SK-N-SH treated with all-trans-retinoic acid at 6 μM for 48 hours (cell line): ENCODE data around the gene IGSF9.
"Not testable (repeated sequence)": the region's sequence is repeated elsewhere in the genome, so short reads cannot be mapped to it uniquely, and the experiment has no call there.

Experiments
- CSDC2 ChIP-seq: fragments of 250-450 bp; sonication (Bioruptor Pico); IDR thresholded peaks from 2 replicates; pipeline ENCODE4 v1.5.0; 2020; ENCODE audit warnings: mild to moderate bottlenecking, moderate library complexity
- CSRNP3 ChIP-seq: fragments of 250-450 bp; sonication (Bioruptor Pico); IDR thresholded peaks from 2 replicates; pipeline ENCODE4 v1.5.1; 2021; ENCODE audit warnings: mild to moderate bottlenecking, moderate library complexity
- ESRRG ChIP-seq: fragments of 250-450 bp; sonication (Bioruptor Pico); IDR thresholded peaks from 2 replicates; pipeline ENCODE4 v1.6.1; 2021; ENCODE audit warnings: mild to moderate bottlenecking
- OSR1 ChIP-seq: fragments of 250-450 bp; sonication (Bioruptor Pico); IDR thresholded peaks from 2 replicates; pipeline ENCODE4 v1.8.0; 2022; ENCODE audit warnings: moderate library complexity, mild to moderate bottlenecking, inconsistent platforms
- PATZ1 ChIP-seq: fragments of 250-450 bp; sonication (Bioruptor Pico); IDR thresholded peaks from 2 replicates; pipeline ENCODE4 v1.8.0; 2020; ENCODE audit warnings: mild to moderate bottlenecking, moderate library complexity, borderline replicate concordance
- POU6F1 ChIP-seq: fragments of 250-450 bp; sonication (Bioruptor Pico); IDR thresholded peaks from 2 replicates; pipeline ENCODE4 v1.8.0; 2021; ENCODE audit warnings: low read depth, mild to moderate bottlenecking, moderate library complexity, borderline replicate concordance
- RARB ChIP-seq: fragments of 250-450 bp; sonication (Bioruptor Pico); IDR thresholded peaks from 2 replicates; pipeline ENCODE4 v1.8.0; 2021; ENCODE audit warnings: mild to moderate bottlenecking, moderate library complexity
- TCF4 ChIP-seq: fragments of 250-450 bp; sonication (Bioruptor Pico); IDR thresholded peaks from 2 replicates; pipeline ENCODE4 v1.8.0; 2021; ENCODE audit warnings: mild to moderate bottlenecking, moderate library complexity, borderline replicate concordance
- TOX ChIP-seq: fragments of 250-450 bp; sonication (Bioruptor Pico); IDR thresholded peaks from 2 replicates; pipeline ENCODE4 v1.8.0; 2021; ENCODE audit warnings: mild to moderate bottlenecking, moderate library complexity, borderline replicate concordance
- ZC3H10 ChIP-seq: fragments of 250-450 bp; sonication (Bioruptor Pico); IDR thresholded peaks from 2 replicates; pipeline ENCODE4 v1.5.1; 2021; ENCODE audit warnings: mild to moderate bottlenecking, moderate library complexity
- ZNF70 ChIP-seq: fragments of 450-650 bp; formaldehyde crosslinking; IDR thresholded peaks from 2 replicates; pipeline ENCODE4 v1.5.0; 2020; ENCODE audit warnings: mild to moderate bottlenecking, moderate library complexity

GRCh38 chr1:159904036-159904435 lies 41.4 kb downstream of the IGSF9 start:
- TF ChIP-seq RARB, OSR1, ZNF70, CSRNP3, PATZ1, ZC3H10, ESRRG, TOX, TCF4, CSDC2, POU6F1 (CRISPR knock-in tag): not testable (repeated sequence)
